SK-N-SH treated with all-trans-retinoic acid at 6 μM for 48 hours (cell line): ENCODE data around the gene GLI3.

Experiments
- BACH2 ChIP-seq: fragments of 250-450 bp; sonication (Bioruptor Pico); IDR thresholded peaks from 2 replicates; pipeline ENCODE4 v1.9.0; 2021; ENCODE audit warnings: mild to moderate bottlenecking, borderline replicate concordance
- OSR1 ChIP-seq: fragments of 250-450 bp; sonication (Bioruptor Pico); IDR thresholded peaks from 2 replicates; pipeline ENCODE4 v1.8.0; 2022; ENCODE audit warnings: moderate library complexity, mild to moderate bottlenecking, inconsistent platforms
- ZFP3 ChIP-seq: fragments of 250-450 bp; sonication (Bioruptor Pico); IDR thresholded peaks from 2 replicates; pipeline ENCODE4 v1.5.0; 2020; ENCODE audit warnings: mild to moderate bottlenecking, moderate library complexity
- ZNF8 ChIP-seq: fragments of 450-650 bp; formaldehyde crosslinking; IDR thresholded peaks from 2 replicates; pipeline ENCODE4 v1.5.0; 2020; ENCODE audit warnings: mild to moderate bottlenecking, moderate library complexity
- TF ChIP-seq, protein P1 (sequence below): fragments of 250-450 bp; sonication (Bioruptor Pico); IDR thresholded peaks from 2 replicates; pipeline ENCODE4 v1.8.0; 2021; ENCODE audit warnings: low read depth, mild to moderate bottlenecking, moderate library complexity, borderline replicate concordance

GRCh38 chr7:41999736-42000283 is 237.2 kb downstream of the GLI3 start:
- TF ChIP-seq ZFP3 (CRISPR knock-in tag), result no peak
- TF ChIP-seq, protein P1, sequence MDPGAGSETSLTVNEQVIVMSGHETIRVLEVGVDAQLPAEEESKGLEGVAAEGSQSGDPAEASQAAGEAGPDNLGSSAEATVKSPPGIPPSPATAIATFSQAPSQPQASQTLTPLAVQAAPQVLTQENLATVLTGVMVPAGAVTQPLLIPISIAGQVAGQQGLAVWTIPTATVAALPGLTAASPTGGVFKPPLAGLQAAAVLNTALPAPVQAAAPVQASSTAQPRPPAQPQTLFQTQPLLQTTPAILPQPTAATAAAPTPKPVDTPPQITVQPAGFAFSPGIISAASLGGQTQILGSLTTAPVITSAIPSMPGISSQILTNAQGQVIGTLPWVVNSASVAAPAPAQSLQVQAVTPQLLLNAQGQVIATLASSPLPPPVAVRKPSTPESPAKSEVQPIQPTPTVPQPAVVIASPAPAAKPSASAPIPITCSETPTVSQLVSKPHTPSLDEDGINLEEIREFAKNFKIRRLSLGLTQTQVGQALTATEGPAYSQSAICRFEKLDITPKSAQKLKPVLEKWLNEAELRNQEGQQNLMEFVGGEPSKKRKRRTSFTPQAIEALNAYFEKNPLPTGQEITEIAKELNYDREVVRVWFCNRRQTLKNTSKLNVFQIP, result no peak
- TF ChIP-seq BACH2 (CRISPR knock-in tag), result no peak
- no peak for TF ChIP-seq ZNF8 (CRISPR knock-in tag)
- TF ChIP-seq OSR1 (CRISPR knock-in tag), result no peak
